HepG2 (cell line): ENCODE measurements around the gene PLIN4. TPM values are rescaled to one million over a fixed set of nuclear protein-coding genes. Genes with fewer than 3 reads are reported as not detected.

ENCODE experiments used
- PATZ1 ChIP-seq: sonication (generic); formaldehyde crosslinking; IDR thresholded peaks from 2 replicates; pipeline ENCODE4 v1.4.0; 2020; ENCODE audit warnings: missing genetic modification reagents
- XRCC5 ChIP-seq: fragments of 200-400 bp; formaldehyde crosslinking; optimal IDR thresholded peaks from 2 replicates; pipeline ENCODE3; 2017; ENCODE audit warnings: mild to moderate bottlenecking, low read length
- ZBTB49 ChIP-seq: sonication (generic); formaldehyde crosslinking; IDR thresholded peaks from 2 replicates; pipeline ENCODE4 v1.4.0; 2020; ENCODE audit warnings: missing genetic modification reagents, borderline replicate concordance
- ZFP36 ChIP-seq: fragments of 150-350 bp; IDR thresholded peaks from 2 replicates; pipeline ENCODE4 v1.6.1; 2018; ENCODE audit warnings: borderline replicate concordance, low read length, low read depth; ENCODE audit not compliant: partially characterized antibody
- ZKSCAN5 ChIP-seq: sonication (generic); formaldehyde crosslinking; IDR thresholded peaks from 2 replicates; pipeline ENCODE4 v1.5.1; 2020; ENCODE audit warnings: mild to moderate bottlenecking, missing genetic modification reagents
- ZMYM3 ChIP-seq: sonication (generic); formaldehyde crosslinking; IDR thresholded peaks from 2 replicates; pipeline ENCODE4 v1.5.1; 2020; ENCODE audit warnings: mild to moderate bottlenecking, missing genetic modification reagents
- ZNF232 ChIP-seq: sonication (generic); formaldehyde crosslinking; IDR thresholded peaks from 2 replicates; pipeline ENCODE4 v1.4.0; 2020; ENCODE audit warnings: missing genetic modification reagents, borderline replicate concordance
- ZNF574 ChIP-seq: sonication (generic); formaldehyde crosslinking; IDR thresholded peaks from 2 replicates; pipeline ENCODE4 v1.4.0; 2020; ENCODE audit warnings: missing genetic modification reagents
- polyA plus RNA-seq, 8 experiments: library from polyadenylated mRNA; depleted of rRNA in 3 of 8; stranded (reverse) in 7 of 8; unstranded in 1 of 8; fragments of >200 nt; fragmentation: Illumina TruSeq in 4 of 8; extraction: Trizol in 4 of 8; gene quantifications; 2 replicates each; pipeline versions ENCODE4 v1.2.1 to v1.2.3, GENCODE V29; 2011 to 2016; ENCODE audit warnings: low read depth in 4 of 8, missing spikeins in 1 of 8, mixed read lengths in 1 of 8; ENCODE audit not compliant: insufficient read depth in 1 of 8
- total RNA-seq, 5 experiments: library from RNA; depleted of rRNA; stranded (reverse); fragments of >200 nt; fragmentation: Illumina TruSeq; extraction: Trizol; gene quantifications; 2 replicates each; pipeline ENCODE4 v1.2.3, GENCODE V29; 2016; ENCODE audit warnings: low read depth in 1 of 5

The PLIN4 gene
- total and polyA plus RNA-seq, 2 of the 13 experiments (the other 11 are each of a cell fraction or from before 2014, with no cell fraction given) = 1.1 to 1.3 TPM

GRCh38 chr19:4519521-4520277, 1.4 kb upstream of the PLIN4 start (continued):
- peak; percentile 61 for TF ChIP-seq PATZ1 (CRISPR knock-in tag)
- peak; percentile 65; the same call in 1 of the 2 replicates for TF ChIP-seq ZKSCAN5 (CRISPR knock-in tag)
- no peak for TF ChIP-seq ZBTB49 (CRISPR knock-in tag)
- TF ChIP-seq ZNF232 = no peak
- peak; percentile 23 for TF ChIP-seq XRCC5
- 0 out of 2 replicates have a peak, but pooled peaks have one; percentile 15 for TF ChIP-seq ZMYM3 (CRISPR knock-in tag)
- 0 out of 2 replicates have a peak, but pooled peaks have one; percentile 10 for TF ChIP-seq ZNF574
- TF ChIP-seq ZFP36 = peak; percentile 36
